H1 (cell line): ENCODE data around the gene GNG11. TPM values are rescaled to one million over a fixed set of nuclear protein-coding genes. Genes with fewer than 3 reads are reported as not detected.
"Not testable (repeated sequence)": the region's sequence is repeated elsewhere in the genome, so short reads cannot be mapped to it uniquely, and the experiment has no call there.

Experiments
- CTCF ChIA-PET: fragments of 300-600 bp; sonication (Branson Sonifier 250); formaldehyde crosslinking; loops from one replicate; lab custom pipeline; 2021; ENCODE audit not compliant: partially characterized antibody; lab: Charles Lee
- POLR2A ChIA-PET: fragments of 300-600 bp; sonication (Branson Sonifier 250); formaldehyde crosslinking; loops from one replicate; lab custom pipeline; 2021; ENCODE audit warnings: inconsistent platforms; ENCODE audit not compliant: partially characterized antibody; lab: Charles Lee
- DNase-seq, 2 experiments: peaks; one replicate each; pipeline versions ENCODE4 v3.0.0 to v3.0.0-alpha.2; 2010 to 2022; ENCODE audit warnings: low spot score in 2 of 2, low read depth in 1 of 2, mixed read lengths in 1 of 2
- FAIRE-seq: peaks from 2 replicates; lab custom pipeline; 2011; peaks lifted over from hg19 to GRCh38; lab: Jason Lieb, UNC
- H2AFZ ChIP-seq: 2 replicates; pipeline ENCODE4 v1.8.1; 2012; ENCODE audit warnings: low read length, inconsistent platforms
- H2AK5ac ChIP-seq: 2 replicates; pipeline ENCODE4 v1.6.1; 2013; ENCODE audit warnings: low read depth, low read length
- H2BK120ac ChIP-seq: replicated peaks from 2 replicates; pipeline ENCODE3; 2013; ENCODE audit warnings: low read depth, low read length, inconsistent platforms
- H2BK12ac ChIP-seq: 2 replicates; pipeline ENCODE4 v1.6.1; 2013; ENCODE audit warnings: low read depth, low read length
- H2BK15ac ChIP-seq: 2 replicates; pipeline ENCODE4 v1.6.1; 2013; ENCODE audit warnings: low read length
- H2BK20ac ChIP-seq: 2 replicates; pipeline ENCODE4 v1.6.1; 2013; ENCODE audit warnings: low read length
- H2BK5ac ChIP-seq: 2 replicates; pipeline ENCODE4 v1.6.1; 2013; ENCODE audit warnings: low read depth, low read length
- H3K14ac ChIP-seq: 2 replicates; pipeline ENCODE4 v1.6.1; 2013; ENCODE audit warnings: inconsistent platforms; ENCODE audit not compliant: insufficient read length
- H3K18ac ChIP-seq: 2 replicates; pipeline ENCODE4 v1.6.1; 2013; ENCODE audit warnings: low read length; ENCODE audit errors: extremely low read depth
- H3K23ac ChIP-seq: 2 replicates; pipeline ENCODE4 v1.6.1; 2013; ENCODE audit warnings: inconsistent platforms; ENCODE audit not compliant: insufficient read length
- H3K23me2 ChIP-seq: 2 replicates; pipeline ENCODE4 v1.6.1; 2013; ENCODE audit warnings: low read depth, low read length
- H3K27ac ChIP-seq: 2 replicates; pipeline ENCODE4 v1.6.1; 2011; ENCODE audit warnings: low read depth, low read length, inconsistent platforms
- H3K27me3 ChIP-seq, 4 experiments: replicated peaks in 1 of 4; 1 replicate in 1 of 4; 2 replicates in 3 of 4; pipeline versions ENCODE4 v1.6.1 to v1.8.1; 2011 to 2013; ENCODE audit warnings: low read length in 3 of 4, mild to moderate bottlenecking in 3 of 4, inconsistent platforms in 2 of 4, mixed read lengths in 2 of 4, moderate library complexity in 1 of 4; ENCODE audit not compliant: control insufficient read depth in 3 of 4, insufficient read depth in 3 of 4; ENCODE audit errors: extremely low read depth in 1 of 4
- H3K36me3 ChIP-seq, 4 experiments: 2 replicates each; pipeline versions ENCODE4 v1.6.1 to v1.8.1; 2011 to 2013; ENCODE audit warnings: mild to moderate bottlenecking in 4 of 4, low read length in 3 of 4, moderate library complexity in 2 of 4, control low read depth in 1 of 4, inconsistent platforms in 1 of 4; ENCODE audit not compliant: insufficient read depth in 4 of 4, control insufficient read depth in 2 of 4
- H3K4ac ChIP-seq: replicated peaks from 2 replicates; pipeline ENCODE3; 2013; ENCODE audit warnings: low read length, low read depth, mixed read lengths, inconsistent platforms; ENCODE audit not compliant: insufficient read length
- H3K4me1 ChIP-seq, 4 experiments: replicated peaks in 1 of 4; 1 replicate in 1 of 4; 2 replicates in 3 of 4; pipeline versions ENCODE4 v1.6.1 to v1.8.1; 2011 to 2013; ENCODE audit warnings: low read length in 3 of 4, inconsistent platforms in 2 of 4, mixed read lengths in 1 of 4; ENCODE audit not compliant: insufficient read depth in 4 of 4, control insufficient read depth in 3 of 4
- H3K4me2 ChIP-seq, 2 experiments: 2 replicates each; pipeline versions ENCODE4 v1.6.1 to v1.8.1; 2011 to 2013; ENCODE audit warnings: low read depth in 2 of 2, low read length in 2 of 2, control low read depth in 1 of 2, inconsistent platforms in 1 of 2, mild to moderate bottlenecking in 1 of 2; ENCODE audit not compliant: insufficient read depth in 1 of 2
- H3K4me3 ChIP-seq, 4 experiments: fragments of 200-600, 300-600 bp in 1 of 4; sonication (generic), shearing (Covaris generic), sonication (Bioruptor Twin) in 1 of 4; 2 replicates each; pipeline versions ENCODE4 v1.5.1 to v1.8.1; 2011 to 2016; ENCODE audit warnings: low read length in 4 of 4, low read depth in 3 of 4, control low read depth in 2 of 4, inconsistent platforms in 2 of 4, mild to moderate bottlenecking in 2 of 4, mixed read lengths in 1 of 4, moderate library complexity in 1 of 4; ENCODE audit not compliant: insufficient read depth in 2 of 4; ENCODE audit errors: extremely low read depth in 1 of 4
- H3K56ac ChIP-seq: replicated peaks from 2 replicates; pipeline ENCODE3; 2013; ENCODE audit warnings: low read depth, mild to moderate bottlenecking, mixed read lengths, low read length, inconsistent platforms; ENCODE audit not compliant: insufficient read length
- H3K79me1 ChIP-seq: 2 replicates; pipeline ENCODE4 v1.6.1; 2013; ENCODE audit warnings: low read depth, low read length, control low read depth
- H3K79me2 ChIP-seq, 2 experiments: 2 replicates each; pipeline versions ENCODE4 v1.6.1 to v1.8.1; 2012 to 2013; ENCODE audit warnings: low read length in 2 of 2, mild to moderate bottlenecking in 2 of 2, inconsistent platforms in 1 of 2; ENCODE audit not compliant: insufficient read depth in 2 of 2, control insufficient read depth in 1 of 2
- H3K9ac ChIP-seq, 4 experiments: replicated peaks in 1 of 4; 1 replicate in 1 of 4; 2 replicates in 3 of 4; pipeline versions ENCODE4 v1.6.1 to v1.8.1; 2011 to 2013; ENCODE audit warnings: low read depth in 3 of 4, low read length in 3 of 4, control low read depth in 2 of 4, mild to moderate bottlenecking in 2 of 4, moderate library complexity in 2 of 4, inconsistent platforms in 1 of 4; ENCODE audit errors: extremely low read depth in 1 of 4
- H3K9me3 ChIP-seq, 2 experiments: 2 replicates each; pipeline versions ENCODE4 v1.6.1 to v1.8.1; 2012 to 2013; ENCODE audit warnings: mild to moderate bottlenecking in 2 of 2, moderate library complexity in 2 of 2, control low read depth in 1 of 2, inconsistent platforms in 1 of 2, low read depth in 1 of 2, low read length in 1 of 2, mixed read lengths in 1 of 2; ENCODE audit not compliant: insufficient read depth in 2 of 2
- H4K20me1 ChIP-seq, 2 experiments: replicated peaks in 1 of 2; 2 replicates each; pipeline versions ENCODE3 to v1.8.1; 2011 to 2013; ENCODE audit warnings: inconsistent platforms in 2 of 2, low read length in 2 of 2, mild to moderate bottlenecking in 1 of 2; ENCODE audit not compliant: insufficient read depth in 2 of 2, control insufficient read depth in 1 of 2
- H4K5ac ChIP-seq: 2 replicates; pipeline ENCODE4 v1.6.1; 2013; ENCODE audit warnings: low read length, low read depth, mixed read lengths, inconsistent platforms; ENCODE audit not compliant: insufficient read length
- H4K8ac ChIP-seq: 2 replicates; pipeline ENCODE4 v1.8.0; 2013; ENCODE audit warnings: mild to moderate bottlenecking, moderate library complexity, low read length, inconsistent platforms; ENCODE audit not compliant: insufficient read depth; ENCODE audit errors: extremely low read depth
- H4K91ac ChIP-seq: replicated peaks from 2 replicates; pipeline ENCODE3; 2013; ENCODE audit warnings: low read length, mixed read lengths, inconsistent platforms; ENCODE audit not compliant: insufficient read length
- ASH2L ChIP-seq: fragments of 200-600, 300-600 bp; sonication (generic); IDR thresholded peaks from one replicate; pipeline ENCODE4 v1.7.1; 2017; ENCODE audit warnings: low read length
- BCL11A ChIP-seq, 2 experiments: IDR thresholded peaks; one replicate each; pipeline ENCODE4 v1.6.1; 2011; ENCODE audit warnings: low read depth in 2 of 2, low read length in 2 of 2, mild to moderate bottlenecking in 2 of 2
- CREB1 ChIP-seq: IDR thresholded peaks from 2 replicates; pipeline ENCODE4 v1.6.1; 2012; ENCODE audit warnings: inconsistent platforms
- EZH2 ChIP-seq: fragments of 200-600 bp; sonication (generic); IDR thresholded peaks from 2 replicates; pipeline ENCODE4 v1.7.1; 2012; ENCODE audit warnings: low read depth, mild to moderate bottlenecking, moderate library complexity, low read length, inconsistent platforms; ENCODE audit not compliant: severe bottlenecking
- MAFK ChIP-seq: IDR thresholded peaks from 2 replicates; pipeline ENCODE4 v1.6.1; 2012; ENCODE audit warnings: low read depth, mild to moderate bottlenecking, improper control_type of control experiment, low read length
- WGBS, 2 experiments: shearing (Covaris generic) in 1 of 2; methylation state at CpG; one replicate each; pipeline versions ENCODE4 v1.1.6 to v1.1.7; 2013 to 2015; ENCODE audit warnings: low lambda C conversion rate in 2 of 2, mixed read lengths in 2 of 2, inconsistent platforms in 1 of 2, low coverage in 1 of 2, missing lambda C conversion rate in 1 of 2; ENCODE audit not compliant: insufficient replicate concordance in 2 of 2, insufficient coverage in 1 of 2, insufficient read length in 1 of 2; ENCODE audit errors: extremely low coverage in 1 of 2, missing lambda C conversion rate in 1 of 2; 5-methylcytosine and 5-hydroxymethylcytosine counted together
- polyA plus RNA-seq, 7 experiments: library from polyadenylated mRNA; depleted of rRNA in 3 of 7; stranded (reverse) in 5 of 7; unstranded in 2 of 7; fragments of >200 nt in 5 of 7; fragments of 200-250 nt in 2 of 7; gene quantifications; 1 replicate in 5 of 7; 2 replicates in 1 of 7; 4 replicates in 1 of 7; pipeline versions ENCODE4 v1.2.1 to v1.2.3, GENCODE V29; 2011 to 2013; ENCODE audit warnings: missing spikeins in 2 of 7, mixed read lengths in 2 of 7
- total RNA-seq: library from RNA; stranded (reverse); fragmentation: NEBNext Ultra II Directional; extraction: Animal tissue kit (Norgen Biotek cat#: 25700); gene quantifications from 2 replicates; pipeline ENCODE4 v1.2.1, GENCODE V29; 2021

GNG11 gene
- total and polyA plus RNA-seq, 2 of the 8 experiments (the other 6 are each of a cell fraction or from before 2014, with no cell fraction given): 0.38 to 1.3 TPM

DNA sequence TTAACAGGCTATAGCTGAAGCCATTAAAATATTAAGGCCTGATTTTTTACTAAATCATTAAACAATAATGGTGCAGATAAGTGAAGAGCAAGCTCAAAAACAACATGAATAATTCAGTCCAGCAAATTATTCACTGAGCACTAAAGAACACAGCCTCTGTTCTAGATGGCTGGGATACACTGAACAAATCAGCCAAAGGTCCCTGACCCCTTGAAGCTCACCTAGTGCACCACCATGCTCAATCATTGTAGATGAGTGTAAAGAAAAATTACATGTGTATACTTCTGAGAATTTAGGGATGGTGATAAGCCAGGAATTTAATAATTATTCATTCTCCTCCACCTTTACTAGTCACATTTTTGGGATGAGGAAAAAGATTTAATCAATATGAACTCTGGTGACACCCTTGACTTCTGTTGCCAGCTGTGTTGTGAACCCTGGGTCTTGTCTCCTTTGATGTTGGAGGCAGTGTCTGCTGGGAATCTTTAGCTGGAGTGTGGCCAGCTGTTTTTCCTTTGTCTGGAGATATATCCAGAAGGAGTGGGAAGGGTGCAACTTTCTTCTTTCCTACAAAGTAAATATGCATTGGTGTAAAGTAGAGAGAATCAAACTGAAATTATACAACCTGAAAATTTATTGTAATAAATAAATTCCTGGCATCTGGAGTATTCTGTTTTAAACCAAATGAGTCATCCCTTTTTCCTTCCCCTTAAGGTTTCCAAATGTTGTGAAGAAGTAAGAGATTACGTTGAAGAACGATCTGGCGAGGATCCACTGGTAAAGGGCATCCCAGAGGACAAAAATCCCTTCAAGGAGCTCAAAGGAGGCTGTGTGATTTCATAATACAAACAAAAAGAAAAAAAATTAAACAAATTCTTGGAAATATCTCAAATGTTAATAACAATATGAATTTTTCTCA lies 11.2 kb upstream of the GNG11 start (continued):
- no peak for TF ChIP-seq EZH2
- no peak for TF ChIP-seq MAFK
- TF ChIP-seq CREB1: no peak
- TF ChIP-seq ASH2L: no peak
- no peak for TF ChIP-seq BCL11A (IDR thresholded peaks at IDR 0.05; ENCODE audit: low read depth in 2 of 2, low read length in 2 of 2)

DNA sequence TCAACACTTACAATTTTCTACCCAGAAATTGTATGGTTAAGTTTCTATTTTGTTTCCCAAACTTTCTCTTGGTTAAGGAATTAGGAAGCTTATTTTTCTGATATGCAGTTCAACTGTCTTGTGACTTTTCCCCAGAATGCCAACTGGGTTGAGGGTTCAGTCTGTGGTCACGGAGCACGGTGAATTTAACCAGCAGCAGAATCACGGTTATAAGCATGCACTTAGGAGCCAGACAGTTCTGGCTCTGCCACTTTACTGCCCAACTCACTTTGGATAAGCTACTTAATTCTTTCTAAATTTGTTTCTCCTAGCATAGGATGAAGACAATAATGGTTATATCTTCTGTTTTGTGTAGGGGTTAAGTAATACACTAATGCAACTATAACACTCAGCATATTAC lies 10.3 kb upstream of the GNG11 start:
- CTCF ChIA-PET: interaction anchor here (0.6 to 2.5 kb wide), 3 partner anchors 8 to 289 kb away, joined by 3 to 8 read pairs (median 5); partner anchors contain the start of gene TFPI2

More for the DNA sequence above, 10.3 kb upstream of the GNG11 start:
- H2BK15ac ChIP-seq, H3K4me2 ChIP-seq, H3K27ac ChIP-seq, H3K79me2 ChIP-seq, H2BK5ac ChIP-seq, H3K9ac ChIP-seq, H3K79me1 ChIP-seq, H2BK120ac ChIP-seq, POLR2A ChIA-PET, H3K18ac ChIP-seq, H4K20me1 ChIP-seq, H3K27me3 ChIP-seq, H3K4ac ChIP-seq, H3K9me3 ChIP-seq, H3K4me3 ChIP-seq, H4K91ac ChIP-seq, H2BK20ac ChIP-seq, FAIRE-seq, H4K8ac ChIP-seq, H2AFZ ChIP-seq, H3K14ac ChIP-seq, H3K23ac ChIP-seq, H2BK12ac ChIP-seq, H3K36me3 ChIP-seq, H3K4me1 ChIP-seq, H3K56ac ChIP-seq, H4K5ac ChIP-seq, H3K23me2 ChIP-seq, DNase-seq, H2AK5ac ChIP-seq: not testable (repeated sequence)
- WGBS, 2 experiments: 80% methylated on average over 3 of the region's 3 CpGs; no CpG with 5 or more reads in 1 of the 2 experiments
